ENCODE results near the gene TRUB1.
A peak's percentile ranks its signal among the peaks of the same experiment; 100 is the strongest.

TRUB1 gene

GRCh38 chr10:114974625-114975024, 36.6 kb downstream of the TRUB1 start:
- DNase-seq = no peak

GRCh38 chr10:114975091-114975490, 37.1 kb downstream of the TRUB1 start:
- DNase-seq = no peak

DNA sequence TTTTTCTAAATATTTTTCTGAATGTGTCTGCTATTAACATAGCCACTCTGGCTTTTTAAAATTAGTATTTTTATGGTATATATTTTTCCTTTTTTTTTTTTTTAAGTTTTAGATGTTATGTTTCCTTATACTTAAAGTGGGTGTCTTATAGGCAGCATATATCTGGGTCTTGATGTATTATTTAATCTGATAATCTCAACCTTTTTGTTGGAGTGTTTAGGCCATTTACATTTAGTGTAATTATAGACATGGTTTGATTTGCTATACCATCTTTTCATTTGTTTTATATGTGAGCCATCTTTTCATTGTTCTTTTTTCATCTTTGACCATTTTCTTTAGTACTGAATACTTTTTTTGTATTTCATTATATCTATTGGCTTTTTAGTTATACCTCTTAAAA, 45.0 kb downstream of the TRUB1 start:
- no peak for DNase-seq

GRCh38 chr10:114987995-114988394, 50.0 kb downstream of the TRUB1 start:
- DNase-seq = no peak

DNA sequence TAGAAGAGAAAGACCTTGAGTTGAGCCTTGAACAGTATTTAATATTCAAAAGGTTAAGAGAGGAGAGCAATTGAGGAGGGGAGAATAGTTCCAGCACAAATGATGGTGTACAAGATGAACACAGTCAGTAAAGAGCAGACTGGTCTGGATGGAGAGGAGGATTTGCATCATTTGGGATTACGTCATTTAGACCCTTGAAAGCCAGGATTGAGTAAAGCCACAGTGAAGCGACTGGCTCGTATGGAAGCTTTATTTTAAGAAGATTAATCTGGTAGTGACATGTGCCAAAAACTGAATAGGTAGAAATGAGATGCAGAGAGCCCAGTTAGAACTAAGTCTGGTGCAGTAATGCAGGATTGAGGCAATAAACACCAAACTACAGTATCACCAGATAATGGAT, 52.6 kb downstream of the TRUB1 start:
- no peak for DNase-seq

GRCh38 chr10:114990991-114991390, 53.0 kb downstream of the TRUB1 start:
- DNase-seq = no peak

GRCh38 chr10:114992189-114992775, 54.3 kb downstream of the TRUB1 start:
- DNase-seq = no peak

DNA sequence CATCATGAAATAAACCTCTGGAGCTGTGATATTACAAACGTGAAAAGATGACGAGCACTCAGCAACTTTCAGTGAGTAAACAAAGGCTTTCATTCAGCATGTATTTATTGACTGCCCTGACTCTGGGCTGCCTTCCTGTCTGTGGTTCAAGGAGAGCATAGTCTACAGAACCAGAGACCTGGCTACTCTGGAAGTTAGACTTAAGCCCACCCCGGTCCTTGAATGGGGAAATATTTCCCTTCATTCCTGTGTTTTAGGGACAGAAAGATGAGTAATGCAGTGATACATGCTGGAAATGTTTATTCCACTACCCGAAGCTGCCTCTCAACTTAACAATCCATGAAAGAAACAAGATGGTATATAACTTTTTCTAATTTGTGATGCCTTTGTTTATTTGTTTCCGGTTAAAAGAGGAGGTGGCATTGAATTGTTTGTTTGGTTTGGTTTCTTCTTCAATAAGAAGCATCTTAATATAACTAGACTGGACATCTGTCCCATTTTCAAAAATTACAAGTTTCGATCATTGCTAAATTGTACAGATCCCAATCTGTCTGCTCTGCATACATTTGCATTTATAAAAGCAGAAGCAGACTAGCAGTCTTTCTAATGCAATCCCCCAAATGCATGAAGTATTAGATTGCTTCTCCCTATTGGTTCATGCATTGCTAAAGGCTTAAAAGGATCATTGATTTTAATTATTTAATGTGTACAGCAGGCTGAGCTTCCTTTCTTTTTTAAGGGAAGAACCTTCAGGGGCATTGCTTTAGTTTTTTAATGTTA, 57.7 kb downstream of the TRUB1 start:
- no peak for DNase-seq

DNA sequence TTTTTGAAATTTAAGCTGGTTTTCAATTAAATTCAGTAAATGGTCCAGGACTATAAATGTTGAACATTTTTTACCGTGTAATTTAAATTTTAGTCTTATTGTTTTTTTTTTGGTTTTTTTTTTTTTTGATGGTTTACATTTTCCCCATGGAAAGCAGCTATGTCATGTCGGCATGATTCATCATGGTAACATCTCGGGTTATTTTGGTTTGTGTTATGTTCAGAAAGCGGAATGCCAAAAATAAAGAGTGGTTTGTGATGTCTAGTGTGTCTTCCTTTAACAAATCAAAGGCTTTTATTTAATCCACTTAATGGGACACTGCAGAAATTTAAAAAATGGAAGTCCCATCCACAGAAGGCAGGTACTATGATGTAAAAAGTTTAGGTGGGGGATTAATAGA, 58.5 kb downstream of the TRUB1 start:
- no peak for DNase-seq

DNA sequence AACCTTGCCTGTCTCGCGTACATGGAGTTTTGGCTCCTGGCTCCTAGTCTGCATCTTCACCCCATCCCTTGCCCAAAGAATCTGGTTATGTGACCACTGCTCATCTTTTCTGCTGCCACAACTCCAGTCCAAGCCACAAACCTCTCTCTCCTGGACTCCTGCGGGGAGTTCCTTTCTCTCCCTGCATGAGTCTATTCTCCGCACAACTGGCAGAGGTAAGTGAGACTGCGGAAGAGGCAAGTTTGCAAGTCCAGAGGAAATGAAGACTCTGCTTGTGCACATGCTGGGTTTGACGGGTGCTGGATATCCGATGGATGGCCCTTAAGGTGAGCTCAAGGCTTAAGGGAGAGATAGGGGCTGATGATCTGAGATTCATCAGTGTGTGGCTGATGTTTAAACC, 61.0 kb downstream of the TRUB1 start:
- DNase-seq = no peak

DNA sequence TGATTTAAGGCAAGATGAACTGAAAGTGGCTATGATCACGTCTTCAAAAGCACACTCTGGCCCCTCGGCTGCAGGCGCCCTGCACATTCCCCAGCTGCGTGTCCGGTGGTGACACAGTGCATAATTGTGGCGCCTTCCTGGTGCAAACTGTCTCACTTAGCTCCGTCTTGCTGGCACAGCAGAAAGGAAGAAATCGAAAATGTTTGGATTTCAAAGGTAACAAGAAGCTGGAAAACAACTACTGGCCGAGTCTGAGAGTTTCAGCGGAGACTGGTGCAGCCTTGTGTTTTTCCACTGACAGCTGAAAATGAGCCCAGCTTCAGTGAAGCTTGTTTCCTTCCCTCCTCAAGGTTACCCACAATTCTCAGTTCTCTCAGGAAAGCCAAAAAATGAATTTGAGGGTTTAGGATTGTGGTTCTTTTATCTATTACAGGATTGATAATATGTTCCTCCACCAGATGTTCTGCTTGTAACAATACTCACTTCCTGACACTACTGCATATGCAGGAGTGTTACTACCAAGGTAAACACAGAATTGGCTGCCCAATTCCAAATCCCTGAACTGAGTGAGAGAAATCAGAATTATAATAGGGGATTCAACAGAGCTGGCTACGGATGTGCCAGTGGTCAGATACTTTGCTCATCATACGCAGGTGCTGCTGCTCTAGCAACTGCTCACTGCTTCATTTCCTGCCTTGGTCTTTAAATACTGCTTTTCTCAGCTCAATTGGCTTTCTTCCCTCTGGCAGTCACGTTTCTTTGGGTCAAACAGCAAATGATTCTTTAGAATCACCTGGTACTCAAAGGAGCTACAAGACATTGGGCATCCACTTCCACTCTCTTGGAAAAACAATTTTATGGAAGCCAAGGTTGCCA, 63.7 kb downstream of the TRUB1 start:
- DNase-seq = peak; percentile 30

GRCh38 chr10:115003396-115003795, 65.4 kb downstream of the TRUB1 start:
- DNase-seq = no peak

- no peak for DNase-seq
These were observed 66.4 kb downstream of the TRUB1 start for GRCh38 chr10:115004236-115004862.

DNA sequence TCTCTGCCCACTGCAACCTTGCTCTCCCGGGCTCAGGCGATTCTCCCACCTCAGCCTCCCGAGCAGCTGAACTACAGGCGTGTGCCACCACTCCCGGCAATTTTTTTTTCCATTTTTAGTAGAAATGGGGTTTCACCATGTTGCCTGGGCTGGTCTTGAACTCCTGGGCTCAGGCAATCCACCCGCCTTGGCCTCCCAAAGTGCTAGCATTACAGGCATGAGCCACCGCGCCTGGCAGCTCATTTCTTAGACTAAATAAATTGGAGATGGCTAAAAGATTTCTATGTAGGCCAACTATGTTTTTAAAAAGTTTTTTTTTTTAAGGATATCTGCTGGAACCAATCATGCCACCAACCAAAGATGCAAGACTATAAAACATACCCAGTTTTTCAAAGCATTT, 67.8 kb downstream of the TRUB1 start:
- no peak for DNase-seq

- DNase-seq = no peak
These were observed 80.4 kb downstream of the TRUB1 start for GRCh38 chr10:115018185-115018931.

- no peak for DNase-seq
These were observed 82.5 kb downstream of the TRUB1 start for GRCh38 chr10:115020449-115020848.

DNA sequence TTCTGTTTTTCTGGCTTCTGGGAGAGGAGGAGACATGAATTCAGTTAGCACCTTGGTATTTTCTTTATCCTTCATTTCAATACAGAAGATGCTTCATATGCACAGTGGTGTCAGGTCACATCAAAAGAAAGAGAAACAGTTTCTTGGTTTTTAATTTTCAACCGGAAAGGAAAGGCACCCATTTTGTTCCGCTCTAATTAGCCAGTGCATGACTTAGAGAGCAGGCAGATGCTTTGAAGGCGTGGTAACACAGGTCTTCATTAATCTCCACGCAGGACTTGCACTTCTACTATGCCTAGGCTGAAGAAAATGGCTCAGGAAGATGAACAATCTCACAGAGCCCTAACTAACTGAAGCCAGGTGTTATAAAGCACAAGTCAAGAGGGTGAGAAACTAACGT, 84.7 kb downstream of the TRUB1 start:
- no peak for DNase-seq

GRCh38 chr10:115023715-115024114, 85.7 kb downstream of the TRUB1 start:
- no peak for DNase-seq

DNA sequence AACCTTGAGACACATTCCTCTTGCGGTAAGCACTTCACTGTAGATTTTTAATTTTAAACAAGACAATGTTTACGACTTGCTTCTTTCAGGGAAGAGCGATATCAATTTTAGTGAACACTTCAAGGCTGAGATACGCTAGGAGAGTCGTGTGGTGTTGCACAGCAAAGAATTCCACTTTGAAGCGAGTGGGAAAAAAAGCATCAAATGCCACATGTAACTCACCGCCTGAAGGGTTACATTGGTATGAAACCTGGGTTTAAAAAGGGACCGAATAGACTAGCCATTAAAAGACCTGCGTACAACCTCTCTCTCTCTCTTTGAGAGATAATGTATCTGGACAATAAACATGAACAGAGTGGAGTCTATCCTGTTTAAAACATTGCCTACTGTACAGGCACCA, 86.4 kb downstream of the TRUB1 start:
- DNase-seq = no peak

DNA sequence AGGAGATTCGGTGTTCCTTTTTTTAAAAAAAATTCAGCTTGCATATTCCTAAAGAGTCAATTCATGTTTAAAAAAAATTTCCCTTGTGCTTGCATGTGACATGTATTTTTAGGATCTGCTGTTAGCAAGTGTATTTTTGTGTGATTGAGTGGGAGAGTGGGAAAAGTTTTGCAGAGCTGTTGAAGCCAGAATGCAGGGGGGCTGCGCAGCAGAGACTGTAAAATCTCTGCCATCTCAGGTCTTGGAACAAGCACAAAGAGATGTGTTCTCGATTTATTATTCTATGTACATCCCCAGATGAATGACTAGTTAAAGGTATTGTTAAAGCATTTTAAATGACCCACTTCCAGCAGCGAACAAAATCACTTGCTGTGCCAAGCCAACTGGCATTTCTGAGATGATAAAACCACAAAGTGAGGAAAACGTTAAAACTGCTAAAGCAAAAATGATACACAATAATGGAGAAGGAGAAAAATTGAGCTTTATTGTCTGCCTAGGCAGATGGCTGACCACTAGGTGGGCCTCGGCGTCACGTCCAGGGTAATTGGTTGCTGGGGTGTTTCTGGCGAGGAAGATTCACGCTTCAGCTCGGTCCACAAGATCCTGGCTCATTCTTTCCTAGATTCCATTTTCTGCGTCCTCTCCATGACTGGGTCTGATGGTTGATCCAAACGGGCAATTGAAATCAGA, 88.2 kb downstream of the TRUB1 start:
- no peak for DNase-seq

DNA sequence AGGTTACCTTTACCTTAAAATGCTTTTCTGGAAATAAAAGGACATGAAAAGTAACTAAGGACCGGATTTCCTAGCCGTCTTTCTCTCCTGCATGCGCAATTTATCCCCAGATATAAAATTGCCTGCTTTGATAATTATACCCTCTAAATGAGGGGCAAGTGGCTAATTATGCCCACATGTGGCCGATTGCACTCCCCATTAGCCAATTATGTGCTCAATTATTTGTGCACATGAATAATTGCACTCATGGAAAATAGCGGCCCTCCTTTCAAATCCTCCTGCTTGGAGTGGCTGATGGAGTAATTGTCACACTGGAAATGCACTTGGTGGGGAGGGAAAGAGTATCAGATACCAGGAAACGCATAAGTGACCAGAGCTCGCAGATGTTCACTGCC, 88.7 kb downstream of the TRUB1 start:
- no peak for DNase-seq
